ENCODE results near the gene LZTFL1.
A peak's percentile ranks its signal among the peaks of the same experiment; 100 is the strongest.

DNA sequence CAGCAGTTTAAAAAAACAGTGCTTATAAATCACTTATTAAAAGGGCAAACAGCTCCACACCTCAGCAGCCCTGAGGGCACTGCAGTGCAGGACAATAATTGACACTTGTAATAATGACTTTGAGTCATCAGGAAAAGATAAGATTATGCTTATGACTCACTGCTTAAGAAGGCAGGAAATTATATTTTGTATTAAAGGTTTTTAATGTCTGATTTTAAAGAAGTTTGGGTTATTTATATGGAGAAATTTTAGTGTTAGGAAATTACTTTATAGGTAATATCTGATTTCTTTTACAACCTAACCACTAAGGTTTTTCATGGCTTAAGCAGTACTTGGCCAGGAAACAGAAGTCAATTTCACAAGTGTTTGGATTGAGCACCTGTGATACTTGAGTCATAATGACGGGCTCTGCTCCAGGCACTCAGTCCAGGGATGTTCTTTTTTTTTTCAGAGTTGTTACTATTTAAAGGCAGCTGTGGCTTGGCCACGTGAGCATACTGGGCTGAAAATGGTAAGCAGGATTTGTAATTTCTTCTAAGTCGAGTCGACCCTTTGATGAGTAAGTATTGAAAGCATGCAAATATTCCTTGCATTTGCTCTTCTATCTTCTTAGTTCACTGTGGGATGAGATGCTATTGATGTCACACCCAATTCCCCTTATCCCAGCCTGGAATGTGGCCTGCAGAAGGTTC, 23.9 kb downstream of the LZTFL1 start:
- TF ChIP-seq, protein P1, sequence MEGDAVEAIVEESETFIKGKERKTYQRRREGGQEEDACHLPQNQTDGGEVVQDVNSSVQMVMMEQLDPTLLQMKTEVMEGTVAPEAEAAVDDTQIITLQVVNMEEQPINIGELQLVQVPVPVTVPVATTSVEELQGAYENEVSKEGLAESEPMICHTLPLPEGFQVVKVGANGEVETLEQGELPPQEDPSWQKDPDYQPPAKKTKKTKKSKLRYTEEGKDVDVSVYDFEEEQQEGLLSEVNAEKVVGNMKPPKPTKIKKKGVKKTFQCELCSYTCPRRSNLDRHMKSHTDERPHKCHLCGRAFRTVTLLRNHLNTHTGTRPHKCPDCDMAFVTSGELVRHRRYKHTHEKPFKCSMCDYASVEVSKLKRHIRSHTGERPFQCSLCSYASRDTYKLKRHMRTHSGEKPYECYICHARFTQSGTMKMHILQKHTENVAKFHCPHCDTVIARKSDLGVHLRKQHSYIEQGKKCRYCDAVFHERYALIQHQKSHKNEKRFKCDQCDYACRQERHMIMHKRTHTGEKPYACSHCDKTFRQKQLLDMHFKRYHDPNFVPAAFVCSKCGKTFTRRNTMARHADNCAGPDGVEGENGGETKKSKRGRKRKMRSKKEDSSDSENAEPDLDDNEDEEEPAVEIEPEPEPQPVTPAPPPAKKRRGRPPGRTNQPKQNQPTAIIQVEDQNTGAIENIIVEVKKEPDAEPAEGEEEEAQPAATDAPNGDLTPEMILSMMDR (IDR thresholded peaks at IDR 0.05) = no peak
- peak; percentile 33 to 57 (median 35) for TF ChIP-seq POLR2AphosphoS5 (IDR thresholded peaks at IDR 0.05)
- no peak for TF ChIP-seq POLR2A (IDR thresholded peaks at IDR 0.05)
